H1 (cell line): ENCODE data around the gene SLC22A8.

Source experiments
- GTF2F1 ChIP-seq: IDR thresholded peaks from 2 replicates; pipeline ENCODE4 v1.6.1; 2012; ENCODE audit warnings: low read depth, low read length, improper control_type of control experiment, borderline replicate concordance
- POLR2A ChIP-seq, 2 experiments: IDR thresholded peaks; 1 replicate in 1 of 2; 2 replicates in 1 of 2; pipeline ENCODE4 v1.6.1; 2011; ENCODE audit warnings: low read depth in 2 of 2, low read length in 2 of 2, mild to moderate bottlenecking in 2 of 2; ENCODE audit errors: control extremely low read depth in 1 of 2

GRCh38 chr11:63012430-63012829, 3.2 kb downstream of the SLC22A8 start:
- TF ChIP-seq POLR2A (IDR thresholded peaks at IDR 0.05; ENCODE audit: control extremely low read depth in 1 of 2, low read depth in 2 of 2, low read length in 2 of 2) (no peak), GTF2F1 (no peak)
